NCI-H82 (cell line): ENCODE measurements around the gene DNMT3A.

Experiments used
- DNase-seq: peaks from one replicate; lab custom pipeline; 2025; lab: John Stamatoyannopoulos, UW

The DNMT3A gene

DNA sequence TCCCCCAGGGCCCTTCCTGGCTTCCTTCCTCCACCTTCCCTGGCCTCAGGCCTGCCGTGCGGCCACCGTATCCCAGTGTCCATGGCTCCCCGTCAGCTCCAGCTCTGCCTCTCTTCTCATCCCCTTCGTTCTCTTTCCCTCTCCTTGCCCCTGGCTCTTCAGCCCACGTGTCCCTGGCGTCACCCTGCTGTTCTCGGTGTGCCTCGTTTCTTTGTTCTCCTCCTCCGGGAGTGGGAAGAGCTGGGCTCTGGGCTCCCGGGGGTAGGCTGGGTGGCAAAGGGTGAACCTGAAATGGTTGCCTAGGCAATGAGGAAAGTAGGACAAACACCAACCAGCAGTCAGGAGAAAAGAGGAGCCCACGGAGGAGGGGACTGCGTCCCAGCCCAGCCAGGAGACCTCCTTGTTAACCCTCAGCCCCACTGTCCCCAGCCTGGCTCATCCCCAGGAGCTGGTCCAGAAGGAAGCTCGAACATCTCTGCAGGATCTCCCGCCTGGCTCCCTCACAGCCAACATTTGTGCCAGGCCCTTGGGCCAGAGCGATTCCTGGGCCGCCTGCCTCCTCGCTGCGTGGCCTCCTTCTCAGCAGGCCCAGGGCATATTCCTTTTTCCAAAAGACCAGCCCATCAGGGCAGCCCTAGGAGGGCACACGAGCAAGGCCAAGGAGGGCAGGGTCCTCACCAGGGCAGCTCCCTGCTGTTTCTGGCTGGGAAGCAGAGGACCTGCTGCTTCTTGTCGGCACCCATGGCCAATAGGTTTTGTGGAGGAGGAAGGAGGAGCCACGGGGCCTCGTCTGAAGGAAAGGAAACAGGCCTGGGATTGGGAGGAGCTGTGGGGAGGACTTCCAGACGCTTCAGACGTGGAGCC is 30.9 kb upstream of the DNMT3A start:
- peak; percentile 56 for DNase-seq

DNA sequence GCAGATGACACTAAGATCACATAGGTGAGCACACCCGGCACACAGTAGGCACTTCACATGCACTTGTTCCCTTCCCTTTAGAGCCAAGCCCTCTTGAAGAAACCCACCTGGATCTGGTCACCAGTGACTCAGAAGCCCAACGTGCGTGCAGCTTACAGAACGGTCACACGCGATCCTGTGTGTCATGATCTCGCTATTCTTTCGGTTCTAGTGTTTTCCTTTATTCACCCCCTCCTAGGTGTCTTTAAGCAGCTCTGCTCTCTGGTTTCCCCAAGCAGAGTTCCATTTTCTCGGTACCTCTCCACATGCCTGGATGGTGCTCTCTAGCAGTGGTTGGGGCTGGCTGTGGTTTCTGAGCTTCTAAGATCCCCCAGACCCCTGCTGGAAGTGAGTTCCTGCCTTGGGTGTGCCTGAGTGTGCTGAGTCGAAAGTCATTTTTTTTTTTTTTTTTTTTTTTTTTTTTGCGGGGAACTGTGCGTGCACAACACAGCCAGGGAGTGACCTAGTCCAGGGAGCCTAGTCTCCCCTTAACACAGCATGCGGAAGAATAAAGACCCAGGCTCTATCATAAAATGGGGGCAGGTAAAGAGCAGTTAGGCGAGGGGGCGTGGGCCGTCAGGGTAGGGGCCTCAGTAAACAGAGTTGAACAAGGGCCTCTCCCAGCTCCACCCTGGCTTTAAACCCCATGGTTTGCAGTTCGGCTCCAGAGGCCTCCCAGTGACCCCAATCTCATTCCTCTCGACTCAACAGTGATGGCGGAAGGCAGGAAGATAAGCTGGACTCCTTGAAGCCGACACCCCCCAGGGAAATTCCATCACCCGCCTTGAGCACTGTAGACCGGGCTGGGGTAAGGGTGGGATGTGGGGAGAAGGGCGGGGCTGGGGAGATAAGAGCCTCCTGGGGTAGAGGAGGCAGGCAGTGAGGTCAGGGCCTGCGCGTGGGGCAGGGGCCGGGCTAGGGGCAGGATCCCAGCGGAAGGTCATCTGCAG is 29.8 kb upstream of the DNMT3A start:
- no peak for DNase-seq

DNA sequence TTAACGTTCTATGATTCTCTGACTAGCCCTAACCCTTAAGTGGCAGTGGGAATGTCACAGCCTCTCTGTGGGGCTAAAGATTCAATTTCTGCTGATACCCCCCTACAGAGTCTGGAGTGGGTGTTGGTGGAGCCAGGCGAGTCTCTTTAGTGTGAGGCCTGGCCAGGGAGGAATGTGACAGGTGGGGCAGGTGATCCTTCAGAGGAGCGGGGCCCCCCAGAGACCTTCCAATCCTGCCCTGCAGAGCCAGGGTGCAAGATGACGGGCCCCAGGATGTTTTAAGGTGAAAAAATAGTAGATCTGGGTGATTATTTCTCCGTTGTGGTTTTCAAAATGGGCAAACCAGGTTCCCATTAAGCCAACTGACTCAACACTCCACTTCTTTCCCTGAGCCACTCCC is 28.2 kb upstream of the DNMT3A start:
- no peak for DNase-seq

DNA sequence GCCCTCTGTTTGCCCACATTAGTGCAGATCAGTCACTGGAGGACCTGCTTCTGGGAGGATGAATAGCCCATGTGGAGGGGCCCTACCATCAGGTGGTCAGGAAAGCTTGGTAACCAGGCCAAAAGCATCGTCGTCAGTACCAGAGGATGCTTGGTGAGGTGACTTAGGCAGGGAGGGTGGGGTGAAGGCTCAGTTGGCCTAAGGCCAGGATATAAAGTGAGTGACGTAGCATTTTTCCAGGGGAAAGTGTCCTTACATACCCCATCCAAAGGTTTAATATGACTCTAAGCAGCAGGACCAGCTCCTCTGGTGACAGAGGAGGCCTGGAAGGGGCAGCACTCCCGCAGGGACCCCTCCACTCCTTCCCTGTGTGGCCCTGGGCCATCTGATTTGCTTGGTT is 27.7 kb upstream of the DNMT3A start:
- DNase-seq: no peak

DNA sequence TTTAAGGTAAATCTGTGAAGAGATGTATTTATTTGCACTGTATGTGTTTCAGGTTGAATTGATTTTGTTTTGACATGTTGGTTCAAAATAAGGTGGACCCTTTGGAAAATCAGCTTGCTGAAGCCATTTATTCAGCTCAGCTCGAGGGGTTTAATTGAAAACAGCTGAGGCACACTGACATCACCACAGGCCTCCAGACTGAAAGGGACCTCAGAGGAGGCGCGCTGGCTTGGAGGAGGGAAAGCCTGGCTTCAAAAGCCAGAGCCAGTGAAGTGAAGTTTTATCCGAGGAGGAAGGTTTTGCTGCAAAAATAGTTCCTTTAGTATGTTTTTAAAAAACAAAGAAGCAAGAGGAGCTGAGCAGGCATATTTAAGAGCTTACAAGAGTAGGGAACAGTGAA is 26.9 kb upstream of the DNMT3A start:
- DNase-seq: no peak

DNA sequence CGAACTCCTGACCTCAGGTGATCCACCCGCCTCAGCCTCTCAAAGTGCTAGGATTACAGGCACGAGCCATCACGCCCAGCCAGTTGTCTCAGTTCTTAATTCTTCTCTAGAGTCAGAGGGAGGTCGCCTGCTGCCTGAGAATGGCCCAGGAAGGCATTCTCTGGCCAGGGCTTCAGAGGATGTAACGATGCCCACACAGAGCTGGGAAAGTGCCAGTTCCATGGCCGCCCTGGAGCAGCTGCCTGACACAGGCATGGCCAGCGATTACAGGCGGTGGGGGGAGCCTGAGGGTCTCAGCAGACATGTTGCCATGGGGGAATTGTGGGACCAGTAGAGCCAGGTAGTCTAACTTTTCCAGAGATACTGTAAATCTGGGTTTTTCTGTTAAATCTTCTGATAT is 25.6 kb upstream of the DNMT3A start:
- no peak for DNase-seq

DNA sequence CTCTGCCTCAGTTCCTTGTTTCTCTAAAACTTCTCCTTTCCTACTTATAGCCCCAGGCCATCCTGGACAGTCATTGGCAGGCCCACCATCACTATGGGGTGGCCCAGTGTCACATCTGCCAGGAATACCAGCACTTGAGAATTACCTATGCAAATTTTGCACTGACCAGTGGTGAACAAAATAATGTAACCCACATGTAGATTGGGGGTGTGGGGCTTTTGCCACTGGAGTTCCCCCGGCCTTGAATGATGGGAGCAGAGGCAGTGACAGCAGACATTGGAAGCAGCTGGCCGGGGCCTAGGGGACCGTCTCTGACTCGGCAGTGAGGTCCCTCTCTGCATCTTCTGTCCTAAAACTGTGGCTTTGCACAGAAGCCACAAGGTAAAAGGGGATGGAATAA is 24.9 kb upstream of the DNMT3A start:
- no peak for DNase-seq

DNA sequence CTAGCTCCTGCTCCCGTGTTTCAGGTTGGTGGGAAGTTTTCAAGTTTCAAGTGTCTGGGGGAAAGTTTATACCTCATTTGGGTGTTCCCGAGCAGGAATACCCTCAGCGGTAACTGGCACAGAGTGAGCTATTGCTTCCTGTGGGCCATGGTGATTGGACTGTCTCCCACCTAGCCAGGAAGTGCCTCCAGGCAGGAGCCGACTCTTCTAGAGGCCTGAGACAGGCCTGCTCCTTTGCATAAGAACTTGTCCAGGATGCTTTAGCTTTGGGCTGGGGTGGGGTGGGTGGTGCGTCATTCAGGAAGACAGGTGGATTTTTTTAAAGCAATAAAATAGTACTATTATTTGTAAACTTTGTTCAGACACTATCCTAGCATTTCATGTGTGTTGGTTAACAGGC is 23.5 kb upstream of the DNMT3A start:
- DNase-seq: no peak

DNA sequence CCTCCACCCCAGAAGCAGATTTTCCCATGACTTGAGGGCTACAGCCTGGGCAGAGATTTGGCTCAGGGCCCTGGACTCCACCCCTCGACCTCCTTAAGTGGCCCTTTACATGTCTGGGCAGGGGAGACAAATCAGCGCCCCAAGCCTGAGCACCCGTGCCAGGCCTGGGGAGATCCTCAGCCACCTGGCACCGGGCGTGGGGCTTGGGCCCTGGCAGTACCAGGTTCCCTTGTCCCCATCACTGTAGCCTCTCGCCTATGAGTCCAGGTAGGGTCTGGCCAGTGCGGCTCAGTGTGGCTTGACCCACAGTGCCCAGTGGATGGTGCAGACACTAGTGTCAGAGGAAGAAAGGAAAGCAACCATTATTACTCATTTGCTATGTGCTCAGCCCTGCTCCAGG is 22.0 kb upstream of the DNMT3A start:
- no peak for DNase-seq

DNA sequence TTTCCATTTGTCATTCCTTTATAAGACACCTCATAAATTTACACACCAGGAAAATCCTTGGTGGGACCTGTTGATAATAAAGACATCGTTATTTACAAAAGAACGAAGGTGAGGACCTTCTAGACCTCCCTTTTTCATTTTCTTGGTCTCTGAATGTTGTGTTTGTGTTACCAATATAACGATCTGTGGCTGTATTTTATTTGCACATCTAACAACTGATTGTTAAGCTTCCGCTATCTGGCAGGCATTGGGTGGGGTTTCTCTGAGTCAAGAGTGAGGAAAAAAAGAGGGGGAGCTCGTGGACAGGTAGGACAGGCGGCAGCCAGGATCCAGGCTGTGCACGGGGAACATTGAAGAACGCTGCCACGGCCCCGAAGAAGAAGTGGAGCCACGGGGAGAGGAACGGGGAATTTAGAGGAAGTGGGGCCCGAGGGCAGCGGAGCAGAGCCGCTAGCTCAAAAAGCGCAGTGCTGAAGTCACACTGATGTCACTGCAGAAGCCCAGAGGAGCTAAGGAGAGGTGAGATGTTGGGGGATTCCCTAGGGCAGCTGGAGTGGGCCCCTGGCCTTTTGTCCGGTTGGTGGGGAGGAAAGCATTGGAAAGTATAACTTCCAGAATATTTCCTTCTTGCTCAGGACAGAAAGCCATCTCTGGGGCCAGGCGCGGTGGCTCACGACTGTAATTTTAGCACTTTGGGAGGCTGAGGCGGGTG is 20.9 kb upstream of the DNMT3A start:
- DNase-seq: no peak

DNA sequence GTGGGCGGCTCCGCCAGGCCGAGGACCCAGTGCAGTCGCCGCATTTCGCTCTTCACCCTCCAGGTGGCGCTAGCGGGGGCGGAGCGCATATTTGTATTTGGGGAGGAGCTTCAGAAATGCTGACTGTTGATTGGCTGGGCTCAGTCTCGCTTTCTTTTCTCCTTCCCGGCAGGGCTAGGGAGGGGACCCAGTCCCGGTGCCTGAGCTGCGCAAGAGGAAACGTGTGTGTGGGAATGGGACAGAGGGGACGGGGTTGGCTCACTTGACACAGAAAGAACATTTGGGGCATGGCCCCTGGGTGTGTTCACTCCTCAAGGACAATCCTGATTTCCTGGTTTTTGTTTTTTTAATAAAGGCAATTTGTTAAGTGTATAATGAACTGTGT is 20.3 kb upstream of the DNMT3A start:
- DNase-seq: peak; percentile 97

DNA sequence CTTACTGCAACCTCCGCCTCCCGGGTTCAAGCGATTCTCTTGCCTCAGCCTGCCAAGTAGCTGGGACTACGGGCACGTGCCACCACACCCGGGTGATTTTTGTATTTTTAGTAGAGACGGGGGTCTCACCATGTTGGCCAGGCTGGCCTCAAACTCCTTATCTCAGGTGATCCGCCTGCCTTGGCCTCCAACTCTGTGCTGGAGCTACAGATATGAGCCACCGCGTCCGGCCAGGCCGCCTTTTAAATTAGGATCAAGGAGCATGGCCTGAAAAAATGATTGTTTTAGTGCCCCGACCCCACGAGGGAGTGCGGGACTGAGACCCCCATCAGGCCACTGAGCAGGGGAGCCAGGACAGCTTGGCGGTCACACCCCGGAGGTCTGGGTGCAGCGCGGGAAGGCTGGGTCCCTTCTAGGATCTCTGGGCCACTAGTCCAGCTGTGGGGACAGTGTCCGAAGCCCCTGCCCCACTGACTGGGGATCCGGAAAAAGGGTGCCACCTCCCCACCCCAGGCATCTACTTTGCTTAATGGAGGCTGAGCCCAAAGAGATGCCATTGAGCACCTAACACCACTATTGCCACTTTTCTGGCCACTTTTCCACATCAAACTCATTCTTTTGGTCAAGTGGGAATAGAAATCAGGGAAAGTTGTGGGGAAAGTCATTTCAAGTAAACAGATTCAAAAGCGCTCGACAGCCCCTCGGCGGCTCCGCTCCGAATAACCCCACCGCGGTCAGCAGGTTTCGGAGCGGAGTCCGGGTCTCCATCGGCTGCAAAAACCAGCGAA is 19.7 kb upstream of the DNMT3A start:
- DNase-seq: no peak

DNA sequence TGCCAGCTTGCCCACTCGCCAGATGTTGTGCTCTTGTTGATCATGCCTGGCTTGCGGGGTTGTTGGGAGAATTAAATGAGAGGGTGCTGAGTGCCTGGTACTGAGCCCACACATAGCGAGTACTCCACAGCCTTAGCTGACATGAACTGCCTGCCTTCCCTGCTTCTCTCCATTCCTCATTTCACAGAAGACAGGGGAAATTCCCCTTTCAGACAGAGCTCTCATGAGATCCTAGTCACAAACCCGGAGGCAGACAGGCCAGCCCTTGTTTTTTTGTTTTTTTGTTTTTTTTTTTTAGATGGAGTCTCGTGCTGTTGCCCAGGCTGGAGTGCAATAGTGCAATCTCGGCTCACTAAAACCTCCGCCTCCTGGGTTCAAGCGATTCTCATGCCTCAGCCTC is 17.1 kb upstream of the DNMT3A start:
- no peak for DNase-seq

DNA sequence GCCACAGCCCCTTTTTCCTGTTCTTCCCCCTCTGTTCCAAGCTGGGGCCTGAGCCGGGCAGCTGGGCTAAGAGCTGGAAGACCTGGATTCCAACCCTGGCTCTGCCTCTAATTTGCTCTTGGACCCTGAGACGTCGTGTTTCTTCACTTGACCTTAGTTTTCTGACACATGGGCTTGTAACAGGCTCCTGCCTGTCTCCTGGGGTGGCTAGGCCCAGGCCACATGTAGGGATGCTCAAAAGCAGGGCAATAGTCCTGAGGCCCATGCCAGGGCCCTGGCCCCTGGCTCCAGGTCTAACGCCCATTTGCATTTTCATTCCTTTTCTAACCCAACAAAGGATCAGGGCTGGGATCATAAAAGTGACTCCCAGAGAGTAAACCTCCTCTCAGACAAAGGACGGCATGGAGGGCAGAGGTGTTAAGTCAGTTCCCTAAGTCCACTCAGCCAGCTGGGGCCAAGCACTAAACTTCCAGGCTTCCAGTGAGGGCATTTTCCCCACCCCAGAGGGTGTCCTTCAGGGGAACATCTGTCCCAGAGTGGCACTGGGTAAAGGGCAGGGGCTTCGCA is 16.6 kb upstream of the DNMT3A start:
- DNase-seq: no peak

DNA sequence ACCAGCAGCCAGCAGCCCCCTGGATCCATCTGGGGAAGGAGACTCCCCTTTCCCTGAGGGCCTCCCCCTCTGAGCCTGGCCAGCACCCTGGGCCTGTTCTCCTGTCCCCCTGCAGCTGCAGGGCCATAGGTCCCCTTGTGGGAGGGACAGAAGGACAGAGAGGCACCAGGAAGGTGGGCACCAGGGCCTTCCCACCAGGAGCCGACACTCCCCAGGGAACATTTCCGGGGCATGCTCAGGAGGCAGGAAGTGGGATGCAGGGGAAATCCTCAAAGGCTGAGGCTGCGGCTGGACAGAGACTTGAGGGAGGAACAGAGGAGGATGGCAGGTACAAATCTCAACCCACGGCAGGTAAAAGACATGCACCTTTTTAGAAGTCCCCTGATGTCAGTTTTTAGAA is 14.4 kb upstream of the DNMT3A start:
- DNase-seq: no peak

DNA sequence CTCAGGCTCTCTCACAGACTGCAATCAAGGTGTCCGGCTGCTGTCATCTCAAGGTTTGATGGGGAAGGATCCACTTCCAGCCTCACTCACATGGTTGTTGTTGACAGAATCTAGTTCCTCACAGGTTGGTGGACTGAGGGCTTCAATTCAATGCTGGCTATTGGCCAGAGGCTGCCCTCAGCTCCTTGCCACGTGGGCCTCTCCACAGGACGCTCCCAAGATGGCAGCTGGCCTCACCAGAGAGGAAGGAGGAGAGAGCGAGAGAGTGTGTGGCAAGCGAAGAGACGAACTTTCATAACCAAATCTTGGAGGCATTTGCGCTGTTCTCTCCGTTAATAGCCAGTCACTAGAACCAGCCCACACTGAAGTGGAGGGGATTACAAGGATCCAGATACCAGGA is 13.5 kb upstream of the DNMT3A start:
- no peak for DNase-seq

DNA sequence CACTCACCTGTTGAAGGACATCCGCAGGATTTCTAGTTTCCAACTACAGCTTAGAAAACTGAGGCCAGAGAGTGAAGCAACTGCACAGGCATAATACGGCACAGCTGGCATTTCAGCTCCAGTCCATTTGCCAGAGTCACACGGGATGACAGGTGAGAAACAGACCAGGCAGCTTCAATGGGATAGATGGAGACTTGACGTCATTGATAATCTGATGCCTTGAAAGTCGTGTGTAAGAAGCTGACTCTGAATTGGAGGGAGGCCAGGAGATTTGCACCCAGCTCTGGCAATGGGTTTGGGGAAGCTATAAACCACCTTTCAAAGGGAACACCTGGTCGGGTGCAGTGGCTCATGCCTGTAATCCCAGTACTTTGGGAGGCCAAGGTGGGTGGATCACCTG is 12.4 kb upstream of the DNMT3A start:
- DNase-seq: peak; percentile 68

DNA sequence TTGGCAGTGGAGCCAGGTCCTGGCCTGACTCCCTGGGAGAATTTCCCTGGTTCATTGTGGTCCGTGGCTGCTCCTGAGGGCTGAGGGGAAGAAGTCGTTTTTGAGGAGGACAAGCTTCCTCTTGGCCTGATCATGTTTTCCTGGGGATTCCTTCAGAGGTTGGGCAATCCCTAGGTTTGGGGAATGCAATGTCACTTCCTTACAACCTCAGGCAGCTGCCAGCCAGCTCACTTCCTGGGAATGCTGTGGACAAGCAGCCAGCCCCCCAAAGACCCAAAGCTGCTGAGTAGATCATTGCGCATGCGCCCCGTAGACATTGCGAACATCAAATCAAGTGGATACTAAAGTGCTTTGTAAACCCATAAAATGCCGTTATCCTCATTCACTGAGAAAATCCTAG is 7.7 kb upstream of the DNMT3A start:
- DNase-seq: no peak

DNA sequence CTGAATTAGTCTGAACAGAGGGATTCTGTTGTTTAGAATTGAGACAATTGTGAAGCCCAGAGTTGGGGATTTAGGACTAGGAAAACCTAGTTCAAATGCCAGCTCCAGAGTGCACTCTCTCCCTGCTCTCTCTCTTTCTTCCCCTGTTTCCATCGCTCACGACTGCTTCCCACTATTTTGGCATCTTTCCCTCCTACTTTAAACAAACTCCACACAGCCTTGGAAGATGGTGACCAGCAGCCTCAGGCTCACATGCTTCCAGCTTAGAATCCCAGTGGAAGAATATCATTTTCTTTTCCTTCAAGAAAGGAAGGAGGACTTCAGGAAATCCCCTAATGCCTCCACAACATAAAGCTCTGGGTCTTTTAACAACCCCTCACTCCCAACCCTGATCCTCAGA is 6.1 kb upstream of the DNMT3A start:
- no peak for DNase-seq

DNA sequence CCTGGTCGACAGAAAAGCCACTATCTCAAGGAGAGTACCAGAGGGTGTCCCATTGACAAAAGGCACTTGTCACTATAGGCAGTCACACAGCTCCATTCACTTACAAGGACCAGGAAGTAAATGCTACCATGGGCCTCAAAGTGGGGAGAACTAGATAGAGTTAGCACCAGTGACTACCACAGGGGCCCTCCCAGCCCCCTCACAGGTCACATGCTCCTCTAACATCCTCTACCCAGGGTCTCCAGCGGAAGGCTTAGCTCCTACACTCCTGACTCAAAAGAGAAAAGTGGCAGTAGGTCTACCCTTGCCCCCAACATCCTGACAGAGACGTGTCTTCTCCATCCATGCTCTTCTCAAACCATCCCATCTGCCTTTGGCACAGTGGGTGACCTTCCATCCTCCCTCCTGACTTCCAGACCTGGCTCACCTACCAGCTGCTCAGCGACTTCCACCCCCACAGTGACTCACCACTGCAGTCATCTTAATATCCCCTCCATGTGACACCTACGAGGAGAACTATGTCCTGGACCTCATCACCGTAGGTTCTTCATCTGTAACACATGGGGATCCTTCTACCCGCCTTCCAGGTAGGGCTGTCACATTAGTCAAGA is 5.6 kb upstream of the DNMT3A start:
- no peak for DNase-seq
